Skeletal muscle tissue (tissue), 4 donors: ENCODE data around the gene ADGRG1. TPM values are rescaled to one million over a fixed set of nuclear protein-coding genes. Genes with fewer than 3 reads are reported as not detected.
A peak's percentile ranks its signal among the peaks of the same experiment; 100 is the strongest.

ENCODE experiments used
- H3K27ac ChIP-seq: one replicate; pipeline ENCODE4 v1.7.0; 2013; ENCODE audit warnings: mild to moderate bottlenecking, low read depth, low read length, inconsistent platforms
- H3K27me3 ChIP-seq, 3 donors: one replicate each; pipeline ENCODE4 v1.7.0; 2013; ENCODE audit warnings: low read length in 3 of 3; ENCODE audit not compliant: control insufficient read depth in 3 of 3, insufficient read depth in 3 of 3
- H3K36me3 ChIP-seq, 3 donors: one replicate each; pipeline ENCODE4 v1.7.0; 2013; ENCODE audit warnings: low read length in 3 of 3; ENCODE audit not compliant: control insufficient read depth in 3 of 3, insufficient read depth in 3 of 3
- H3K4me1 ChIP-seq, 3 donors: one replicate each; pipeline ENCODE4 v1.7.0; 2013; ENCODE audit warnings: low read length in 3 of 3, mild to moderate bottlenecking in 3 of 3; ENCODE audit not compliant: control insufficient read depth in 3 of 3, insufficient read depth in 3 of 3
- H3K4me3 ChIP-seq, 3 donors: one replicate each; pipeline ENCODE4 v1.7.0; 2013; ENCODE audit warnings: low read length in 3 of 3
- H3K9ac ChIP-seq, 3 donors: one replicate each; pipeline ENCODE4 v1.7.0; 2013; ENCODE audit warnings: low read length in 3 of 3, mild to moderate bottlenecking in 3 of 3, moderate library complexity in 2 of 3, low read depth in 1 of 3
- H3K9me3 ChIP-seq, 3 donors: one replicate each; pipeline ENCODE4 v1.7.0; 2013; ENCODE audit warnings: low read length in 3 of 3; ENCODE audit not compliant: control insufficient read depth in 3 of 3
- total RNA-seq: library from RNA; depleted of rRNA; stranded (reverse); fragments of >200 nt; gene quantifications from one replicate; pipeline ENCODE4 v1.2.3, GENCODE V29; 2014
- donor health status: Osteomylitis.

ADGRG1 gene
- total RNA-seq, 1 donor from 2014 or later = 0.52 TPM

GRCh38 chr16:57640612-57641011 is 12.2 kb downstream of the ADGRG1 start:
- peaks cover 24 to 41% (median 30%) of the 10 kb centered on the region in 3 donors for H3K4me1 ChIP-seq
- no peak overlapping the region for H3K27ac ChIP-seq
- peaks cover 0 to 4% (median 0%) of the 10 kb centered on the region in 3 donors for H3K36me3 ChIP-seq
- no peaks in the 10 kb centered on the region for H3K9me3 ChIP-seq
- no peak overlapping the region for H3K4me3 ChIP-seq
- H3K9ac ChIP-seq = no peak overlapping the region
- peaks cover 0 to 28% (median 19%) of the 10 kb centered on the region in 3 donors for H3K27me3 ChIP-seq

- Histone ChIP-seq H3K9me3 (no peaks in the 10 kb centered on the region), H3K4me1 (peaks cover 18 to 31% (median 25%) of the 10 kb centered on the region in 3 donors), H3K4me3 (no peak overlapping the region), H3K36me3 (peaks cover 0 to 4% (median 0%) of the 10 kb centered on the region in 3 donors), H3K27me3 (peaks cover 5 to 16% (median 10%) of the 10 kb centered on the region in 3 donors), H3K27ac (no peak overlapping the region), H3K9ac (no peak overlapping the region)
These were observed 14.0 kb downstream of the ADGRG1 start for GRCh38 chr16:57642160-57643135.

GRCh38 chr16:57643147-57643874 is 14.9 kb downstream of the ADGRG1 start:
- no peak overlapping the region for H3K9ac ChIP-seq
- peaks cover 0 to 4% (median 0%) of the 10 kb centered on the region in 3 donors for H3K36me3 ChIP-seq
- H3K27ac ChIP-seq = peak overlapping the region; percentile 40
- peaks cover 13 to 32% (median 28%) of the 10 kb centered on the region in 3 donors for H3K4me1 ChIP-seq
- no peaks in the 10 kb centered on the region for H3K9me3 ChIP-seq
- H3K27me3 ChIP-seq = peaks cover 7 to 17% (median 11%) of the 10 kb centered on the region in 3 donors
- no peak overlapping the region for H3K4me3 ChIP-seq

- H3K27me3 ChIP-seq = peaks cover 7 to 23% (median 11%) of the 10 kb centered on the region in 3 donors
- peaks cover 9 to 34% (median 34%) of the 10 kb centered on the region in 3 donors for H3K4me1 ChIP-seq
- H3K27ac ChIP-seq = no peak overlapping the region
- H3K4me3 ChIP-seq = peak overlapping the region in 1 of 3 donors; percentile 29
- H3K36me3 ChIP-seq = peaks cover 0 to 4% (median 0%) of the 10 kb centered on the region in 3 donors
- H3K9ac ChIP-seq = no peak overlapping the region
- no peaks in the 10 kb centered on the region for H3K9me3 ChIP-seq
These were observed 15.5 kb downstream of the ADGRG1 start for GRCh38 chr16:57643910-57644309.

GRCh38 chr16:57644383-57645014 is 16.1 kb downstream of the ADGRG1 start:
- no peak overlapping the region for H3K9ac ChIP-seq
- peaks cover 9 to 32% (median 31%) of the 10 kb centered on the region in 3 donors for H3K4me1 ChIP-seq
- peaks cover 9 to 24% (median 11%) of the 10 kb centered on the region in 3 donors for H3K27me3 ChIP-seq
- peak overlapping the region in 1 of 3 donors; percentile 29 for H3K4me3 ChIP-seq
- no peaks in the 10 kb centered on the region for H3K9me3 ChIP-seq
- H3K36me3 ChIP-seq = peaks cover 0 to 4% (median 0%) of the 10 kb centered on the region in 3 donors
- H3K27ac ChIP-seq = no peak overlapping the region

GRCh38 chr16:57645169-57645568 is 16.7 kb downstream of the ADGRG1 start:
- Histone ChIP-seq H3K4me3 (no peak overlapping the region), H3K27me3 (peaks cover 11 to 27% (median 13%) of the 10 kb centered on the region in 3 donors)

GRCh38 chr16:57645691-57646387 is 17.4 kb downstream of the ADGRG1 start:
- Histone ChIP-seq H3K36me3 (peaks cover 0 to 4% (median 0%) of the 10 kb centered on the region in 3 donors), H3K27me3 (peaks cover 11 to 30% (median 15%) of the 10 kb centered on the region in 3 donors), H3K4me1 (peaks cover 6 to 28% (median 28%) of the 10 kb centered on the region in 3 donors), H3K4me3 (no peak overlapping the region), H3K9me3 (no peaks in the 10 kb centered on the region), H3K27ac (peak overlapping the region; percentile 60), H3K9ac (peak overlapping the region in 1 of 3 donors; percentile 50)

More at GRCh38 chr16:57645169-57645568, 16.7 kb downstream of the ADGRG1 start:
- peaks cover 0 to 4% (median 0%) of the 10 kb centered on the region in 3 donors for H3K36me3 ChIP-seq
- H3K4me1 ChIP-seq = peaks cover 9 to 32% (median 31%) of the 10 kb centered on the region in 3 donors
- H3K27ac ChIP-seq = peak overlapping the region; percentile 60
- peak overlapping the region in 1 of 3 donors; percentile 50 for H3K9ac ChIP-seq
- no peaks in the 10 kb centered on the region for H3K9me3 ChIP-seq

GRCh38 chr16:57646388-57647039 is 18.1 kb downstream of the ADGRG1 start:
- H3K9ac ChIP-seq = no peak overlapping the region
- peaks cover 4 to 28% (median 25%) of the 10 kb centered on the region in 3 donors for H3K4me1 ChIP-seq
- H3K27ac ChIP-seq = peak overlapping the region; percentile 52
- no peaks in the 10 kb centered on the region for H3K9me3 ChIP-seq
- H3K27me3 ChIP-seq = peaks cover 11 to 36% (median 19%) of the 10 kb centered on the region in 3 donors
- H3K36me3 ChIP-seq = peaks cover 0 to 7% (median 0%) of the 10 kb centered on the region in 3 donors
- H3K4me3 ChIP-seq = no peak overlapping the region
